Tibial artery (tissue), 4 donors: ENCODE data around the gene PRXL2B.
A peak's percentile ranks its signal among the peaks of the same experiment; 100 is the strongest.

ENCODE experiments used
- DNase-seq, 2 donors: peaks; one replicate each; pipeline ENCODE4 v3.0.0-alpha.2; 2019
- H3K27ac ChIP-seq, 2 donors: fragments of 200-600 bp; sonication (generic) in 1 of 2; 1 replicate in 1 of 2; 2 replicates in 1 of 2; pipeline ENCODE4 v1.5.1; 2018 to 2019; ENCODE audit warnings: mild to moderate bottlenecking in 1 of 2
- H3K27me3 ChIP-seq, 2 donors: fragments of 200-600 bp; sonication (generic) in 1 of 2; one replicate each; pipeline versions ENCODE4 v1.5.1 to v1.6.0; 2016 to 2019
- H3K36me3 ChIP-seq, 3 donors: fragments of 200-600 bp; sonication (generic) in 2 of 3; one replicate each; pipeline ENCODE4 v1.5.1; 2016 to 2019; ENCODE audit warnings: mild to moderate bottlenecking in 2 of 3
- H3K4me1 ChIP-seq, 4 donors: fragments of 200-600 bp; sonication (generic) in 2 of 4; 1 replicate in 3 of 4; 2 replicates in 1 of 4; pipeline ENCODE4 v1.5.1; 2016 to 2019
- H3K4me3 ChIP-seq, 2 donors: fragments of 200-600 bp; sonication (generic) in 1 of 2; 1 replicate in 1 of 2; 2 replicates in 1 of 2; pipeline ENCODE4 v1.5.1; 2018 to 2019; ENCODE audit warnings: mild to moderate bottlenecking in 2 of 2
- H3K9me3 ChIP-seq, 3 donors: fragments of 200-600 bp; sonication (generic) in 1 of 3; one replicate each; pipeline ENCODE4 v1.5.1; 2016 to 2019
- CTCF ChIP-seq, 2 experiments: fragments of 200-600 bp in 1 of 2; fragments of 450-650 bp in 1 of 2; IDR thresholded peaks; one replicate each; pipeline ENCODE4 v1.5.1; 2017 to 2019; ENCODE audit warnings: antibody characterized with exemption in 2 of 2, mild to moderate bottlenecking in 1 of 2, moderate library complexity in 1 of 2
- intact Hi-C: fragments of 100-400 bp; cut with DNase I; formaldehyde crosslinking; loops from one replicate; pipeline ENCODE4 v1.15.0; 2023; ENCODE audit warnings: low total_unique reads

The PRXL2B gene

DNA sequence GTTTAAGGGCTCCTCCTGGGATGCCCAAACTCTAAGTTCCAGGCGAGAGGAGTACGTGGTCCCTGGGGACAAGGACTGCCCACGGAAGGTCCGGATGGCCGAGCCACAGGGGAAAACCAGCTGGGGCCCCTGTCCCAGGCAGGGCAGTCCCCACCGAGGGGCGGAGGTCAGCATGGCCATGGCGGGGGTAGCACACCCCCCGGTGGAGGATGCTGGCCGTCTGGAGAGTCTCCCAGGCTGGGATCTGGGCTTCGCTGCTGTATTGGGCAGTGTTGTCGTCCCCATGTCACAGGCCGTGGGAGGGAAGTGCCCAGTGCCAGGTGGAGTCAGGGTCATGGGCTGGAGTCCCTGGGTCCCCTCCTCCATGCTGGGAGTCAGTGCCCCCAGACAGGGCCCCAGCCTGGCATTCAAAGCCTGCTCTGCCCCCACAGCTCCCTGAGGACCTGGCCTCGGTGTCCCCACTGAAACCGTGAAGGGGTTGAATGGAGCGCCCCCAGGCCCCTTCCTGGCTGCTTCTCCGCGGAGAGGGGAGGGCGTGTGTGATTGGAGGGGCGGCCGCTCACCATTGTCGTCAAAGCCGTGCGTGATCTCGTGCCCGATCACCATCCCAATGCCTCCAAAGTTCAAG, 6.8 kb downstream of the PRXL2B start:
- H3K27ac ChIP-seq = no peak overlapping the region
- intact Hi-C loops = no loop called here
- no peak overlapping the region for H3K4me3 ChIP-seq
- no peak for TF ChIP-seq CTCF (IDR thresholded peaks at IDR 0.05)
- peaks cover 0 to 19% (median 0%) of the 10 kb centered on the region in 4 donors for H3K4me1 ChIP-seq
- peaks cover 0 to 13% (median 0%) of the 10 kb centered on the region in 3 donors for H3K36me3 ChIP-seq
- DNase-seq = peak in 1 of 2 donors; percentile 61
- peaks cover 0 to 8% (median 3%) of the 10 kb centered on the region in 3 donors for H3K9me3 ChIP-seq
- H3K27me3 ChIP-seq = peaks cover 0 to 48% of the 10 kb centered on the region in 2 donors

DNA sequence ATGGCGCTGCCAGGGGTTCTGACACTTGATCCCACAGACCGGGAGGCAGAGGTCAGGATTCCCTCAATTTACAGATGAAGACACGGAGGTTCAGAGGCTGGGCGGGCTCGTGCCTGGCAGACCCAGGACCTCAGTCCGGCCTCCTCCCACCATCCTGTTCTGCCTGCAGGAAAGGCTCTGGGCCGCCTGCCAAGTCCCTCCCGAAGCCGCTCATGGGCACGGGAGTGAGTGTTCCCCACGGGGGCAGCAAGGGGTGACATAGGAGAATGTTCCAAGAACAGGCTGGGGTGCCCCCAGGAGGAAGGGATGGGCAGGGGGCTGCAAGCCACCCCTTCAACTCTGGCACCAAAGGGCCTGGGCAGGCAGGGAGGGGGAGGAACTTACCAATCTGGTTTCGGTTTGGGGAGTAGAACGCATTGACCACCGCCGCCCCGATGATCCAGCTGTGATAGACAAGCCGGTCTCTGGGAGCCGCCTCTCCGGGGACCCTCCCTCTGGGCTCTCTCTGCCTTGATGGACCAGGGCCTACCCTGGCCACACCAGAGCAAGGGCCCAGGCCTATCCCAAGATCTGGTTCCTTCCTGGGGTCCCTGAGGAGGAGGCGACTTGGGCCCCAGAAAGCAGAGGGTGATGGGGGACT, 7.5 kb downstream of the PRXL2B start:
- H3K4me3 ChIP-seq = peak overlapping the region in 1 of 2 donors; percentile 17
- no peak for TF ChIP-seq CTCF (IDR thresholded peaks at IDR 0.05)
- intact Hi-C loops = no loop called here
- H3K27me3 ChIP-seq = peaks cover 0 to 46% of the 10 kb centered on the region in 2 donors
- peaks cover 0 to 16% (median 0%) of the 10 kb centered on the region in 4 donors for H3K4me1 ChIP-seq
- peaks cover 0 to 9% (median 0%) of the 10 kb centered on the region in 3 donors for H3K36me3 ChIP-seq
- peaks cover 0 to 13% (median 10%) of the 10 kb centered on the region in 3 donors for H3K9me3 ChIP-seq
- no peak overlapping the region for H3K27ac ChIP-seq
- DNase-seq = peak in 1 of 2 donors; percentile 69

DNA sequence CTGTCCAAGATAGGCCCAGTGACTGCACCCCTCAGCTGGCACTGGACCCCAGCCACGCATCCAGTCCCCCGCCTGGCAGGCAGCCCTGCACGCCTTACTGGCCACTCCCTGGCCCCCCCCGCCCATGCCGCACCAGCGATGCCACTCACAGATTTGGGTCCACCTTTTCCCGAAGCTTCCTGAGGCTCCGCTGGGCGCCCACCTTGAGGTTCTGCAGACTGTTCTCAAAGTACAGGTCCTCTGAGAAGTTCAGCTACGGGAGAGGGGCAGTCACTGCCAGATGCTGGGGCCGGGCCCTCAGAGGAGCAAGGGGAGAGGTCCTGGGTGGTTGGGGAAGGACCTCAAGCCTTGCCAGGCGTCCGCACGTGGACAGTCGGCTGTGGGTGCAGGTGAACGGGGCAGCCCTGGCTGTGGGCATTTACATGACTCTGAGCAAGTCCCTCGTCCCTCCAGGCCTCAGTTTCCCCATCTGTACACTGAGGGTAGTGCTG, 8.1 kb downstream of the PRXL2B start:
- intact Hi-C loops = no loop called here
- Histone ChIP-seq H3K27ac (no peak overlapping the region), H3K4me1 (peaks cover 0 to 15% (median 0%) of the 10 kb centered on the region in 4 donors), H3K27me3 (peaks cover 0 to 46% of the 10 kb centered on the region in 2 donors), H3K9me3 (peaks cover 0 to 13% (median 13%) of the 10 kb centered on the region in 3 donors), H3K4me3 (no peak overlapping the region), H3K36me3 (peaks cover 0 to 3% (median 0%) of the 10 kb centered on the region in 3 donors)
- peak in 1 of 2 donors; percentile 61 for DNase-seq
- TF ChIP-seq CTCF (IDR thresholded peaks at IDR 0.05) = no peak

DNA sequence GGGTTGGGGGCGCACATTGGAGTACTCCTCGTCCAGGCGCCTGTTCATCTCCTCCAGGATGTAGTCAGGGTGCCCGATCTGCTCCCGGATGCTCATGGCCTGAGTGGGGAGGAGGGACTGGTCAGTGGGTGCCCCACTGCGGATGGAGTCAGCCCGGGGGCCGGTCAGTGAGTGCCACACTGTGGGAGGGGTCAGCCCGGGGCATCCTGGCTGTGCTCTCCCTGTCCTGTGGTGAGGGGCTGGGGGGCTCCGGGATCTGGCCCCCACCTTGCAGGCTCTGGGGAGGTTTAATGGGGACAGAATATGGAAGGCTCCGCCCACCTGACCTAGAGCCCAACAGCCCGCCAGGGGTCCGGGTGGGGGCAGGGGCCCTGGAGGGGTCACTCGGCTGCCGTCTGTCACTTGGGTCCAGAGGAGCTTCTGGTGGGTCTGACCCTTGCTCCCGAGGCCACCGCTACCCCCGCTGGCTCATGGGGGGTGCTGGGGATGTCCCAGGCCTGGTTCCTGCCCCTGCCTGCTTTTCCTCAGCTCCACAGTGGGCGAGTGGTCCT, 8.8 kb downstream of the PRXL2B start:
- peaks cover 0 to 13% (median 13%) of the 10 kb centered on the region in 3 donors for H3K9me3 ChIP-seq
- H3K36me3 ChIP-seq = no peaks in the 10 kb centered on the region
- TF ChIP-seq CTCF (IDR thresholded peaks at IDR 0.05) = no peak
- no peak overlapping the region for H3K27ac ChIP-seq
- peaks cover 0 to 15% (median 0%) of the 10 kb centered on the region in 4 donors for H3K4me1 ChIP-seq
- intact Hi-C loops = no loop called here
- DNase-seq = no peak
- no peak overlapping the region for H3K4me3 ChIP-seq
- peaks cover 0 to 46% of the 10 kb centered on the region in 2 donors for H3K27me3 ChIP-seq

DNA sequence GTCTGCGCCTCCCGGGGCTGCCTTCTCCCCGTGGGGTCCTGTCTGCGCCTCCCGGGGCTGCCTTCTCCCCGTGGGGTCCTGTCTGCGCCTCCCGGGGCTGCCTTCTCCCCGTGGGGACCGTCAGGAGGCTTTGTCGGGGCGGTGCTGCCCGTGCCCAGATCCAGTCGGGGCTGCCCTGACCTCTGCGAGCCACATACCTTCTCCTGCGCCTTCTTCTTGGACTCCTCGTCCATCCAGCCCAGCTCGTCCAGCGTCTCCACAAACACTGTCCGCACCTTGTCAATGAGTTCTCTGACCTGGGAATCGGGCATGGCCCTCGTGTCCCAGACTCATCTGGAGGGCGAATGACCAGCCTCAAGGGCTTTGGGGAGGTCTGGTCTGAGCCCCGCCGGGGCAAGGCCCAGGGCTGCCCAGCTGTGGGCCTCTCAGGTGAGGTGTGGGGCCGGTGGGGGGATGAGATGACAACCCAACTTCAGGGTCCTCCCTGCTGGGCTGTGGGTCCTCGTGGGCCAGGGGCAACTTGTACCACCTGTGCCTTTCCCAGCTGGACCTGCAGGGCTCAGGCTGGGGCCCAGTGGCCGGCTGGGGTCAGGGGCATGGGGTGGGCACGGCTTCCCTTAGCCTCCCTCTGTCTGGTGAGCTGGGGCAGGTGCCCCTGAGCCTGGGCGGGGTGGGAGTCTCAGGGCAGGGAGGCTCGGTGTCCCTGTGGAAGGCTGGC, 9.4 kb downstream of the PRXL2B start:
- Histone ChIP-seq H3K36me3 (no peaks in the 10 kb centered on the region), H3K4me1 (peaks cover 0 to 15% (median 0%) of the 10 kb centered on the region in 4 donors), H3K27me3 (peaks cover 0 to 41% of the 10 kb centered on the region in 2 donors), H3K27ac (no peak overlapping the region), H3K9me3 (peaks cover 0 to 13% (median 13%) of the 10 kb centered on the region in 3 donors), H3K4me3 (no peak overlapping the region)
- no peak for TF ChIP-seq CTCF (IDR thresholded peaks at IDR 0.05)
- DNase-seq = peak in 1 of 2 donors; percentile 55
- intact Hi-C loops = no loop called here
